ENCODE results near the gene BAZ2B.
"Not testable (repeated sequence)": the region's sequence is repeated elsewhere in the genome, so short reads cannot be mapped to it uniquely, and the experiment has no call there.

The BAZ2B gene

GRCh38 chr2:159542101-159542500, 74.2 kb downstream of the BAZ2B start:
- Mint-ChIP-seq H3K9me3 (ENCODE audit: low read depth) (peaks cover 7% of the 10 kb centered on the region), H3K4me1 (ENCODE audit: low read depth) (no peaks in the 10 kb centered on the region), H3K27ac (no peak overlapping the region), H3K4me3 (no peak overlapping the region), H3K36me3 (peaks cover 18% of the 10 kb centered on the region), H3K27me3 (no peaks in the 10 kb centered on the region)

GRCh38 chr2:159539701-159540100, 76.6 kb downstream of the BAZ2B start:
- no peak overlapping the region for H3K4me3 Mint-ChIP-seq
- H3K9me3 Mint-ChIP-seq (ENCODE audit: low read depth) = peaks cover 7% of the 10 kb centered on the region
- H3K27ac Mint-ChIP-seq = no peak overlapping the region

GRCh38 chr2:159538801-159539200, 77.5 kb downstream of the BAZ2B start:
- Mint-ChIP-seq H3K9me3 (ENCODE audit: low read depth) (peaks cover 7% of the 10 kb centered on the region), H3K4me1 (ENCODE audit: low read depth) (no peaks in the 10 kb centered on the region), H3K4me3 (no peak overlapping the region), H3K27ac (no peak overlapping the region), H3K27me3 (no peaks in the 10 kb centered on the region), H3K36me3 (peaks cover 16% of the 10 kb centered on the region)

More at GRCh38 chr2:159539701-159540100, 76.6 kb downstream of the BAZ2B start:
- H3K36me3 Mint-ChIP-seq = peaks cover 18% of the 10 kb centered on the region
- no peaks in the 10 kb centered on the region for H3K27me3 Mint-ChIP-seq
- H3K4me1 Mint-ChIP-seq (ENCODE audit: low read depth) = no peaks in the 10 kb centered on the region

- not testable (repeated sequence) for H3K9me3 Mint-ChIP-seq (ENCODE audit: low read depth); H3K4me1 Mint-ChIP-seq (ENCODE audit: low read depth); H3K36me3 Mint-ChIP-seq; H3K4me3 Mint-ChIP-seq; H3K27me3 Mint-ChIP-seq; H3K27ac Mint-ChIP-seq
Observed at GRCh38 chr2:159535261-159535660, 81.1 kb downstream of the BAZ2B start.

GRCh38 chr2:159531475-159531874, 84.9 kb downstream of the BAZ2B start:
- no peaks in the 10 kb centered on the region for H3K27me3 Mint-ChIP-seq
- no peak overlapping the region for H3K4me3 Mint-ChIP-seq
- no peaks in the 10 kb centered on the region for H3K4me1 Mint-ChIP-seq (ENCODE audit: low read depth)
- H3K36me3 Mint-ChIP-seq = peaks cover 5% of the 10 kb centered on the region
- H3K27ac Mint-ChIP-seq = no peak overlapping the region
- peaks cover under 1% of the 10 kb centered on the region for H3K9me3 Mint-ChIP-seq (ENCODE audit: low read depth)

- peaks cover 4% of the 10 kb centered on the region for H3K9me3 Mint-ChIP-seq (ENCODE audit: low read depth)
- no peaks in the 10 kb centered on the region for H3K4me1 Mint-ChIP-seq (ENCODE audit: low read depth)
- H3K4me3 Mint-ChIP-seq = no peak overlapping the region
- H3K27me3 Mint-ChIP-seq = no peaks in the 10 kb centered on the region
- H3K36me3 Mint-ChIP-seq = peaks cover 5% of the 10 kb centered on the region
- no peak overlapping the region for H3K27ac Mint-ChIP-seq
Observed at GRCh38 chr2:159526433-159526832, 89.9 kb downstream of the BAZ2B start.

GRCh38 chr2:159525012-159525411, 91.3 kb downstream of the BAZ2B start:
- peaks cover 4% of the 10 kb centered on the region for H3K9me3 Mint-ChIP-seq (ENCODE audit: low read depth)
- H3K27me3 Mint-ChIP-seq = no peaks in the 10 kb centered on the region
- no peak overlapping the region for H3K27ac Mint-ChIP-seq
- peaks cover 5% of the 10 kb centered on the region for H3K36me3 Mint-ChIP-seq
- no peaks in the 10 kb centered on the region for H3K4me1 Mint-ChIP-seq (ENCODE audit: low read depth)
- H3K4me3 Mint-ChIP-seq = no peak overlapping the region

- no peaks in the 10 kb centered on the region for H3K27me3 Mint-ChIP-seq
Observed at GRCh38 chr2:159521272-159521671, 95.1 kb downstream of the BAZ2B start.

GRCh38 chr2:159518321-159519005, 97.9 kb downstream of the BAZ2B start:
- no peak overlapping the region for H3K27ac Mint-ChIP-seq
- no peaks in the 10 kb centered on the region for H3K9me3 Mint-ChIP-seq (ENCODE audit: low read depth)
- H3K27me3 Mint-ChIP-seq = no peaks in the 10 kb centered on the region
- no peak overlapping the region for H3K4me3 Mint-ChIP-seq
- H3K36me3 Mint-ChIP-seq = peaks cover 3% of the 10 kb centered on the region
- H3K4me1 Mint-ChIP-seq (ENCODE audit: low read depth) = peaks cover 28% of the 10 kb centered on the region

More at GRCh38 chr2:159521272-159521671, 95.1 kb downstream of the BAZ2B start:
- Mint-ChIP-seq H3K27ac (no peak overlapping the region), H3K9me3 (ENCODE audit: low read depth) (peaks cover 2% of the 10 kb centered on the region), H3K4me1 (ENCODE audit: low read depth) (peaks cover 7% of the 10 kb centered on the region), H3K36me3 (peaks cover 2% of the 10 kb centered on the region), H3K4me3 (no peak overlapping the region)

GRCh38 chr2:159516241-159516758, 100.0 kb downstream of the BAZ2B start:
- Mint-ChIP-seq H3K4me1 (ENCODE audit: low read depth) (peaks cover 33% of the 10 kb centered on the region), H3K27ac (peak overlapping the region; percentile 85), H3K36me3 (peaks cover 5% of the 10 kb centered on the region), H3K4me3 (peak overlapping the region; percentile 83), H3K27me3 (no peaks in the 10 kb centered on the region), H3K9me3 (ENCODE audit: low read depth) (no peaks in the 10 kb centered on the region)

- Mint-ChIP-seq H3K4me3 (peak overlapping the region; percentile 81), H3K36me3 (peaks cover 5% of the 10 kb centered on the region)
Observed at GRCh38 chr2:159515441-159515840, 100.9 kb downstream of the BAZ2B start.

GRCh38 chr2:159513745-159514144, 102.6 kb downstream of the BAZ2B start:
- Mint-ChIP-seq H3K4me1 (ENCODE audit: low read depth) (peaks cover 36% of the 10 kb centered on the region), H3K27ac (no peak overlapping the region), H3K9me3 (ENCODE audit: low read depth) (no peaks in the 10 kb centered on the region), H3K27me3 (no peaks in the 10 kb centered on the region), H3K4me3 (no peak overlapping the region), H3K36me3 (peaks cover 5% of the 10 kb centered on the region)

More at GRCh38 chr2:159515441-159515840, 100.9 kb downstream of the BAZ2B start:
- Mint-ChIP-seq H3K27ac (no peak overlapping the region), H3K4me1 (ENCODE audit: low read depth) (peaks cover 33% of the 10 kb centered on the region), H3K9me3 (ENCODE audit: low read depth) (no peaks in the 10 kb centered on the region), H3K27me3 (no peaks in the 10 kb centered on the region)

GRCh38 chr2:159508140-159508539, 108.2 kb downstream of the BAZ2B start:
- no peak overlapping the region for H3K4me3 Mint-ChIP-seq
- H3K27me3 Mint-ChIP-seq = no peaks in the 10 kb centered on the region
- peaks cover 30% of the 10 kb centered on the region for H3K4me1 Mint-ChIP-seq (ENCODE audit: low read depth)
- no peak overlapping the region for H3K27ac Mint-ChIP-seq
- no peaks in the 10 kb centered on the region for H3K9me3 Mint-ChIP-seq (ENCODE audit: low read depth)
- peaks cover 4% of the 10 kb centered on the region for H3K36me3 Mint-ChIP-seq

- Mint-ChIP-seq H3K4me1 (ENCODE audit: low read depth) (peaks cover 27% of the 10 kb centered on the region), H3K4me3 (no peak overlapping the region), H3K9me3 (ENCODE audit: low read depth) (peaks cover 3% of the 10 kb centered on the region), H3K27ac (peak overlapping the region; percentile 30), H3K36me3 (peaks cover 7% of the 10 kb centered on the region), H3K27me3 (no peaks in the 10 kb centered on the region)
Observed at GRCh38 chr2:159506764-159507440, 109.4 kb downstream of the BAZ2B start.

GRCh38 chr2:159506202-159506601, 110.1 kb downstream of the BAZ2B start:
- no peaks in the 10 kb centered on the region for H3K27me3 Mint-ChIP-seq
- no peak overlapping the region for H3K4me3 Mint-ChIP-seq
- peaks cover 27% of the 10 kb centered on the region for H3K4me1 Mint-ChIP-seq (ENCODE audit: low read depth)
- peaks cover 6% of the 10 kb centered on the region for H3K9me3 Mint-ChIP-seq (ENCODE audit: low read depth)
- no peak overlapping the region for H3K27ac Mint-ChIP-seq
- H3K36me3 Mint-ChIP-seq = peaks cover 11% of the 10 kb centered on the region

Measured in activated naive CD8-positive, alpha-beta T cell (primary cell).